T-helper 2 cell (primary cell): ENCODE results near the gene WDR45B.
A peak's percentile ranks its signal among the peaks of the same experiment; 100 is the strongest.

Experiments used
- DNase-seq, 5 experiments: peaks; one replicate each; pipeline versions ENCODE4 v3.0.0 to v3.0.0-alpha.2; 2012 to 2022

The WDR45B gene

GRCh38 chr17:82599674-82600661 is 48.3 kb downstream of the WDR45B start:
- no peak for DNase-seq

- no peak for DNase-seq
These were observed 49.8 kb downstream of the WDR45B start for GRCh38 chr17:82598256-82599119.

- no peak for DNase-seq
These were observed 51.2 kb downstream of the WDR45B start for GRCh38 chr17:82596837-82597672.

GRCh38 chr17:82596296-82596695 is 51.9 kb downstream of the WDR45B start:
- no peak for DNase-seq

- DNase-seq = no peak
These were observed 52.4 kb downstream of the WDR45B start for GRCh38 chr17:82595893-82596292.

GRCh38 chr17:82594571-82594970 is 53.7 kb downstream of the WDR45B start:
- no peak for DNase-seq

GRCh38 chr17:82593590-82594087 is 54.6 kb downstream of the WDR45B start:
- DNase-seq = peak in 1 of 5 experiments; percentile 12

GRCh38 chr17:82592767-82593589 is 55.3 kb downstream of the WDR45B start:
- DNase-seq = peak in 4 of 5 experiments; percentile 22 to 85 (median 61)

GRCh38 chr17:82592289-82592766 is 55.9 kb downstream of the WDR45B start:
- peak in 1 of 5 experiments; percentile 15 for DNase-seq

- no peak for DNase-seq
These were observed 57.2 kb downstream of the WDR45B start for GRCh38 chr17:82590881-82591539.

GRCh38 chr17:82590216-82590615 is 58.0 kb downstream of the WDR45B start:
- no peak for DNase-seq

DNA sequence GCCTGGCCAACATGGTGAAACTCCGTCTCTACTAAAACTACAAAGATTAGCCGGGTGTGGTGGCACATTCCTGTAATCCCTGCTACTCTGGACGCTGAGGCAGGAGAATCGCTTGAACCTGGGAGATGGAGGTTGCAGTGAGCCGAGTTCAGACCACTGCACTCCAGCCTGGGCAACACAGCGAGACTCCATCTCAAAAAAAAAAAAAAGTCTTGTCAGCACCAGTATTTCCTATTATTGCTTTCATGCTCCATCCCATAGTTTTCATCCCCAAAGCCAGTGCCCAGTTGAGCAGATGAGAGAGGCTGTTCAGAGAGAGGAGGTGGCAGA is 58.4 kb downstream of the WDR45B start:
- no peak for DNase-seq

- no peak for DNase-seq
These were observed 59.7 kb downstream of the WDR45B start for GRCh38 chr17:82588266-82589175.

DNA sequence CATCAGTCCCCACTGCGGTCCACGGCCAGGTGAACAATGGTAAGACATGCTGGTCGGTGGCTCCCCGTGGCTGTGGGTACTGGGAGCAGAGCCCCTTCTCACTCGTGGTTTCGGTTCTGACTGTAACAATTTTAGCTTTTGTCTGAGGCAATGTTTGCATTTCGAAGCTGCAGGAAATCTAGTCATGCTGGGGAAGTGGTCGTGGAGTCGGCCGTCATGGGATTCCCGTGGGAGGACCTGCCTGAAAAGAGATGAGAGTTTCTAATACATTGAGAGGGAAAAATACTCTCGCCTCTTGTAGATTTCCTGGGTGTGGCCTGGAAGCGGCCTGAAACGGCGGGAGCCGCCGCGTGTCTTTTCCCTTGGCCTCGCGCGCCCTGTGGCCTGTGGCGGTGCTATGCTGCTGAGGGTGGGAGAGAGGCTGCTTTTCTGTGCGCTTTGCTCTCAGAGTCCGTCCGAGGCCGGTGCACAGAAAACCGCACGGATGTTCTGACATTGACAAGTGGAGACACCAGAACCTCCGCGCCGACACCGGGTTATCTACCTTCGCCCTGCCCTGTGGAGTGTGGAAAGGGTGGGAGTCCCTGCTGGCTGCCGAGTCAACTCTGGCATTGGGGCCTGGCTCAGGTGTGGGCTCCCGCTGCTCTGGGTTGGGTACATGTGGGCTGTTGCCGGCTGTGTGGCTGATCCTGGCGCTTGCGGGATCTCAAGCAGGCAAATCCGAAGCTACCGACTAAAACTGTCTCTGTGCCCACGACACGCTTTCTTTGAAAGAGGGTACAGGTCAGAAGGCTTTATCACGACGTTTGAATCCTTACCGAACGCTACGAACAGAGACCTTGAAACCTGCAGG is 60.8 kb downstream of the WDR45B start:
- DNase-seq = no peak

DNA sequence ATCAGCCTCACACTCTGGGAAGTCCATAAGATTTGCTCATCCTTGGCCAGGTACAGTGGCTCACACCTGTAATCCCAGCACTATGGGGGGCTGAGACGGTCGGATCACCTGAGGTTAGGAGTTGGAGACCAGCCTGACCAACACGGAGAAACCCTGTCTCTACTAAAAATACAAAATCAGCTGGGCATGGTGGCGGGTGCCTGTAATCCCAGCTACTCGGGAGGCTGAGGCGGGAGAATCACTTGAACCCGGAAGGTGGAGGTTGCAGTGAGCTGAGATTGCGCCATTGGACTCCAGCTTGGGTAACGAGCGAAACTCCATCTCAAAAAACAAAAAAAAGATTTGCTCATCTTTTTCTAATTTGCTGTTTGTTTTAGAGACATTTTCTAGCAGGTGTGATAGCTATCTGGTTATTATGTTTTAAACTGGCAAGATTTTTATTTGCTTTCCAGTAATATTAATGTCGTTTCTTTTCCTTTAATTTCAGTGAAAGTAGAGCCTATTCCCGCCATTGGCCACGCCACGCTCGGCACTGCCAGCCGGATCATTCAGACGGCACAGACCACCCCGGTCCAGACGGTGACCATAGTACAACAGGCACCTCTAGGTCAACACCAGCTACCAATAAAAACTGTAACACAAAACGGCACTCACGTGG is 61.5 kb downstream of the WDR45B start:
- no peak for DNase-seq

DNA sequence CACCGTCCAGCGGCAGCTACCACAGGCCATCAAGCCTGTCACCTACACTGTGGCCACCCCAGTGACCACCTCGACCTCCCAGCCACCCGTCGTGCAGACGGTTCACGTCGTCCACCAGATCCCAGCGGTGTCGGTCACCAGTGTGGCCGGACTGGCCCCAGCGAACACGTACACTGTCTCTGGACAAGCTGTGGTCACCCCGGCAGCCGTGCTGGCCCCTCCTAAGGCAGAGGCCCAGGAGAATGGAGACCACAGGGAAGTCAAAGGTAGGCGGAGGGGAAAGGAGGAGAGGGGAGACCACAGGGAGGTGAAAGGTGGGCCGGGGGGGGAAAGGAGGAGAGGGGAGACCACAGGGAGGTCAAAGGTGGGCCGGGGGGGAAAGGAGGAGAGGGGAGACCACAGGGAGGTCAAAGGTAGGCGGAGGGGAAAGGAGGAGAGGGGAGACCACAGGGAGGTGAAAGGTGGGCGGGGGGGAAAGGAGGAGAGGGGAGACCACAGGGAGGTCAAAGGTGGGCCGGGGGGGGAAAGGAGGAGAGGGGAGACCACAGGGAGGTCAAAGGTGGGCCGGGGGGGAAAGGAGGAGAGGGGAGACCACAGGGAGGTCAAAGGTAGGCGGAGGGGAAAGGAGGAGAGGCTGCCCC is 62.2 kb downstream of the WDR45B start:
- peak in 1 of 5 experiments; percentile 57 for DNase-seq

DNA sequence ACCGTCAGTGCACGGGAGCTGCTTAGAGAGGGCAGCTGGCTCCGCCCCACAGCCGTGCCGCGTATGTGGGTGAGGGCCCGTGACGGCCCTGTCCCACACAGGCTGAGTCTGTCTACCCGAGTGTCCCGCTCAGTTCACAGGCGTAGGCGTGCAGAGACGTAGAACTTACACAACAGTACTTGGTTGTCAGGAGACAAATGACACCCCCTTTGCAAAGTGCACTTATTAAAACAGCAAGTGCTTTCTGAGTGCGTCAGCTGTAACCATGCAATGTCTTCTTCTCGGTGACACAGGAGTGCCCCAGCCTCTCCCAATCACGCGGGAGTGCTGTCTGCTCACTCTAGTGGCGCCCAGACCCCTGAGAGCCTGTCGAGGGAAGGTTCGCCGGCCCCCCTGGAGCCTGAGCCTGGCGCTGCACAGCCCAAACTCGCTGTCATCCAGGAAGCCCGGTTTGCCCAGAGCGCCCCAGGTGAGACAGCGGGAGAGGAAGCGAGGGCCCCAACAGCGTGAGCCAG is 64.5 kb downstream of the WDR45B start:
- peak in 1 of 5 experiments; percentile 27 for DNase-seq
